Measurements from ENCODE around the gene PROX1. TPM values are rescaled to one million over a fixed set of nuclear protein-coding genes. Genes with fewer than 3 reads are reported as not detected.

PROX1 gene
- total and polyA plus RNA-seq, 2 of the 8 experiments (the other 6 are each of a cell fraction or from before 2014, with no cell fraction given): 0.30 to 2.0 TPM

GRCh38 chr1:213969958-213970555 lies 17.7 kb upstream of the PROX1 start (continued):
- TF ChIP-seq ASH2L (IDR thresholded peaks at IDR 0.05; ENCODE audit: low read length) (no peak), RNF2 (IDR thresholded peaks at IDR 0.05; ENCODE audit: borderline replicate concordance, low read depth, low read length, missing control alignments, poor library complexity, severe bottlenecking) (no peak)
